Measurements from ENCODE around the gene ZNF473. TPM values are rescaled to one million over a fixed set of nuclear protein-coding genes. Genes with fewer than 3 reads are reported as not detected.
A peak's percentile ranks its signal among the peaks of the same experiment; 100 is the strongest.

Gene ZNF473
- total and polyA plus RNA-seq, 2 experiments from 2014 or later, result 5.0 to 12.5 TPM

DNA sequence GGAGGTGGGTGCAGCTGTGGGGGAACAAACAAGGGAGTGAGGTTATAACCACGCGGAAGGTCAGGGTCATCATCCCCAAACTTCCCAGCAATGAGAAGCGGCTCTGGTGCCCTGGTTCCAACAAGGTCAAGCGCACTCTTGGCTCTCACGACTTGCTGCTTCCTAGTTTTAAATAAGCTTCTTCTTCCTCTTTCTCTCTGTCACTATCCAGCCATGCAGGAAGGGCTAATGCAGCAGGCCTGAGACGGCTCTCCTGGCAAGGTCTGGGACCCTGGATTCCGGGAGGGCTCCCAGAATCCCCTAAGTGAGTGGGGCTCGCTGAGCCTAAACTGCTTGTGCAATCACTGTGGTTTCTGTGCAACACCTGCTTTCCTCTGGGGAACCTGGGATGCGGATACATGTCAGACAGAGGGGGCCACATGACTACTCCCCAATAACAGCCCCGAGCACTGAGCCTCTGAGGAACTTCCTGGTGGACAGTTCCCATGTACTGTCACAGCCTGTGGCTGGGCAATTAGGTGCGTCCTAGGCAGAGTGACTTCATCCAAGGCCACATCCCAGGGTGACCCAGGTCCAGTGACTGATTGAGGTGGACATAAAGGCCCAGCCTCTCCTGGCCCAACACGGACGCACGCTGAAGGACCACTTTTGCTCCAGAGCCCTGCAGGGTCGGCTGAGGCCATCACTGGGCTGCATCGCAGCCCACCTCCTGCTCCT is 24.8 kb upstream of the ZNF473 start:
- 93 to 95% methylated on average over 16 of the region's 16 CpGs for WGBS, 2 experiments (ENCODE audit: low coverage in 1 of 2, low lambda C conversion rate in 2 of 2, missing lambda C conversion rate in 2 of 2)
- H2AFZ ChIP-seq, result no peak overlapping the region

DNA sequence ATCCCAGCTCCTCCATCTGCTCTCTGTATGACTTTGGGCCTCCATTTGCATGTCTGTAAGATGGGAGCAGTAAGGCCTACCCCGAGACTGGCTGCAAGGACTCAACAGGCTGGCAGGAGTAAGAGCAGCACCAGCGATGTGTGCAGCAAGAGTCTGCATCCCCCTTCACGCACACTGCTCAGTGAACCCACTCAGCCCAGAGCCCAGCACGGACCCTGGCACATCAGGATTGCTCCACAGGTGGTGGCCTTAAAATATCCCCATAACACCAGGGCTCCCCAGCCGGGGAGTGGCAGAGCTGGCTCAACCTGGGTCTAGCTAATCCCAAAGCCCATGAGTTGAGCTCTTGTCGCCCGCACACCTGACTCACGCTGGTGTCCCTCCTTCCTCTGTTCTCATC is 24.0 kb upstream of the ZNF473 start:
- Histone ChIP-seq H3K4me3 (no peak overlapping the region), H3K27ac (no peak overlapping the region)
- in situ Hi-C loops (cut with MboI), result no loop called here

More for the DNA sequence above, 24.8 kb upstream of the ZNF473 start:
- no peak for DNase-seq
- Histone ChIP-seq H3K27ac (no peak overlapping the region), H3K4me1 (ENCODE audit: insufficient read depth) (peaks cover 10% of the 10 kb centered on the region), H3K4me3 (no peak overlapping the region), H3K36me3 (ENCODE audit: low read depth) (peaks cover 16% of the 10 kb centered on the region; the same call in 1 of the 2 replicates), H3F3A (ENCODE audit: insufficient read depth) (peaks cover 14% of the 10 kb centered on the region; the same call in 1 of the 2 replicates), H3K4me2 (ENCODE audit: unreplicated experiment) (no peak overlapping the region), H3K27me3 (replicated peaks; ENCODE audit: insufficient read depth) (no peaks in the 10 kb centered on the region), H3K79me2 (ENCODE audit: insufficient read depth) (no peaks in the 10 kb centered on the region; the same call in 1 of the 2 replicates), H4K20me1 (ENCODE audit: insufficient read depth) (no peaks in the 10 kb centered on the region), H3K9me2 (ENCODE audit: insufficient read depth) (no peaks in the 10 kb centered on the region), H3K9ac (no peak overlapping the region), H3K9me3 (ENCODE audit: low read depth) (no peaks in the 10 kb centered on the region)
- no peak for TF ChIP-seq EZH2phosphoT487 (IDR thresholded peaks at IDR 0.05; ENCODE audit: insufficient read depth, low read depth)
- TF ChIP-seq EZH2 (IDR thresholded peaks at IDR 0.05; ENCODE audit: insufficient read depth, poor library complexity, severe bottlenecking), result no peak
- in situ Hi-C loops (cut with MboI), result no loop called here

GRCh38 chr19:50002386-50002960 is 23.3 kb upstream of the ZNF473 start:
- TF ChIP-seq EZH2phosphoT487 (IDR thresholded peaks at IDR 0.05; ENCODE audit: insufficient read depth, low read depth) (no peak), EZH2 (IDR thresholded peaks at IDR 0.05; ENCODE audit: insufficient read depth, poor library complexity, severe bottlenecking) (no peak)
- no peak overlapping the region for H3K9ac ChIP-seq
- no peak overlapping the region for H3K4me2 ChIP-seq (ENCODE audit: unreplicated experiment)
- H3K36me3 ChIP-seq (ENCODE audit: low read depth), result peaks cover 16% of the 10 kb centered on the region; the same call in 1 of the 2 replicates
- no peaks in the 10 kb centered on the region; the same call in 1 of the 2 replicates for H3K79me2 ChIP-seq (ENCODE audit: insufficient read depth)
- H3K9me2 ChIP-seq (ENCODE audit: insufficient read depth), result no peaks in the 10 kb centered on the region
- peaks cover 10% of the 10 kb centered on the region for H3K4me1 ChIP-seq (ENCODE audit: insufficient read depth)
- no peak overlapping the region for H3K4me3 ChIP-seq
- H3K27me3 ChIP-seq (replicated peaks; ENCODE audit: insufficient read depth), result no peaks in the 10 kb centered on the region
- no peak overlapping the region for H3K27ac ChIP-seq
- no peak overlapping the region for H2AFZ ChIP-seq
- no peaks in the 10 kb centered on the region for H4K20me1 ChIP-seq (ENCODE audit: insufficient read depth)
- H3K9me3 ChIP-seq (ENCODE audit: low read depth), result no peaks in the 10 kb centered on the region
- H3F3A ChIP-seq (ENCODE audit: insufficient read depth), result peaks cover 14% of the 10 kb centered on the region; the same call in 1 of the 2 replicates
- in situ Hi-C loops (cut with MboI), result no loop called here
- 71 to 72% methylated on average over 6 of the region's 6 CpGs for WGBS, 2 experiments (ENCODE audit: low coverage in 1 of 2, low lambda C conversion rate in 2 of 2, missing lambda C conversion rate in 2 of 2)
- DNase-seq, result no peak

More for the DNA sequence above, 24.0 kb upstream of the ZNF473 start:
- Histone ChIP-seq H3K9ac (no peak overlapping the region), H3K4me1 (ENCODE audit: insufficient read depth) (peaks cover 10% of the 10 kb centered on the region), H3K27me3 (replicated peaks; ENCODE audit: insufficient read depth) (no peaks in the 10 kb centered on the region), H3K9me2 (ENCODE audit: insufficient read depth) (no peaks in the 10 kb centered on the region), H3K79me2 (ENCODE audit: insufficient read depth) (no peaks in the 10 kb centered on the region; the same call in 1 of the 2 replicates), H3K36me3 (ENCODE audit: low read depth) (peaks cover 16% of the 10 kb centered on the region; the same call in 1 of the 2 replicates), H3F3A (ENCODE audit: insufficient read depth) (peaks cover 14% of the 10 kb centered on the region; the same call in 1 of the 2 replicates), H3K4me2 (ENCODE audit: unreplicated experiment) (no peak overlapping the region), H4K20me1 (ENCODE audit: insufficient read depth) (no peaks in the 10 kb centered on the region), H3K9me3 (ENCODE audit: low read depth) (no peaks in the 10 kb centered on the region), H2AFZ (no peak overlapping the region)
- TF ChIP-seq EZH2 (IDR thresholded peaks at IDR 0.05; ENCODE audit: insufficient read depth, poor library complexity, severe bottlenecking) (no peak), EZH2phosphoT487 (IDR thresholded peaks at IDR 0.05; ENCODE audit: insufficient read depth, low read depth) (no peak)
- 84 to 88% methylated on average over 8 of the region's 8 CpGs for WGBS, 2 experiments (ENCODE audit: low coverage in 1 of 2, low lambda C conversion rate in 2 of 2, missing lambda C conversion rate in 2 of 2)
- no peak for DNase-seq

GRCh38 chr19:50003254-50003788 is 22.5 kb upstream of the ZNF473 start:
- Histone ChIP-seq H2AFZ (no peak overlapping the region), H3K9me3 (ENCODE audit: low read depth) (no peaks in the 10 kb centered on the region), H3K9me2 (ENCODE audit: insufficient read depth) (no peaks in the 10 kb centered on the region), H3K9ac (no peak overlapping the region), H3K27ac (no peak overlapping the region), H3K4me3 (no peak overlapping the region), H3K79me2 (ENCODE audit: insufficient read depth) (no peaks in the 10 kb centered on the region; the same call in 1 of the 2 replicates), H3F3A (ENCODE audit: insufficient read depth) (peaks cover 14% of the 10 kb centered on the region; the same call in 1 of the 2 replicates), H3K36me3 (ENCODE audit: low read depth) (peaks cover 18% of the 10 kb centered on the region; the same call in 1 of the 2 replicates), H3K4me1 (ENCODE audit: insufficient read depth) (peaks cover 10% of the 10 kb centered on the region), H3K27me3 (replicated peaks; ENCODE audit: insufficient read depth) (no peaks in the 10 kb centered on the region), H4K20me1 (ENCODE audit: insufficient read depth) (no peaks in the 10 kb centered on the region), H3K4me2 (ENCODE audit: unreplicated experiment) (peak overlapping the region; percentile 46)
- in situ Hi-C loops (cut with MboI), result no loop called here
- DNase-seq, result no peak
- 85 to 87% methylated on average over 17 of the region's 17 CpGs for WGBS, 2 experiments (ENCODE audit: low coverage in 1 of 2, low lambda C conversion rate in 2 of 2, missing lambda C conversion rate in 2 of 2)
- no peak for TF ChIP-seq EZH2phosphoT487 (IDR thresholded peaks at IDR 0.05; ENCODE audit: insufficient read depth, low read depth)
- no peak for TF ChIP-seq EZH2 (IDR thresholded peaks at IDR 0.05; ENCODE audit: insufficient read depth, poor library complexity, severe bottlenecking)
